ENCODE measurements around the gene IMPDH1. TPM values are rescaled to one million over a fixed set of nuclear protein-coding genes. Genes with fewer than 3 reads are reported as not detected.

IMPDH1 gene
- total and polyA plus RNA-seq, 2 donors (not counting 1 experiment from before 2014, with no cell fraction given), result 54.9 to 90.6 TPM

DNA sequence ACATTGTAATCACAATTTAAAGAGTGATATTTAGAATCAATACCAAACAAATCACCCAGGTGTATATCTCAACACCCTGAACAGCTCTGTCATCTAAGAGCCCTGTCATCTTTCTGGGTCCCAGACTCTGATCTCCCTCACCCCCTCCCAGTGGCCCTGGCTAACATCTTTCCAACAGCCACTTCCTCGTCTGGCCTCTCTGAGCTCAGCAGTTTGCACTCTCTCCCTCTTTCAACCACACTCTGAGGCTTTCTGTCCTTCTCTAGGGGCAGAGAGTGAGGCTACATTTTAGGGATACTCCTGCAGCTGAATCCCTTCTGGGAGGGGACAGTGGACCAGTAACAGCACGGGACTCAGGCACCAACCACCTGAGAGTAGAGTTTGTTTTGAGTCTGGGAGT is 31.1 kb downstream of the IMPDH1 start:
- no peak overlapping the region for H3K4me3 ChIP-seq (ENCODE audit: control extremely low read depth in 1 of 5, extremely low read depth in 1 of 5, insufficient read depth in 1 of 5, low read depth in 2 of 5, low read length in 4 of 5)
- H3K9ac ChIP-seq (ENCODE audit: low read length), result no peak overlapping the region
- ChIA-PET CTCF (interaction anchor here (2.4 kb wide), 1 partner anchor 9 kb away, joined by 6 read pairs; no protein-coding TSS in a partner anchor), POLR2A (no interaction called here)
- H3K27me3 ChIP-seq (replicated peaks in 1 of 4; ENCODE audit: control extremely low read depth in 1 of 4, control insufficient read depth in 3 of 4, insufficient read depth in 4 of 4, low read length in 3 of 4), result peaks cover 0 to 2% (median 0%) of the 10 kb centered on the region in 4 experiments
- no peaks in the 10 kb centered on the region for H3K79me2 ChIP-seq (ENCODE audit: control insufficient read depth, insufficient read depth, low read length)
- H4K20me1 ChIP-seq (ENCODE audit: control insufficient read depth, insufficient read depth, low read length, poor library complexity, severe bottlenecking), result no peaks in the 10 kb centered on the region
- H3K9me3 ChIP-seq (ENCODE audit: control extremely low read depth in 1 of 3, control insufficient read depth in 2 of 3, insufficient read depth in 1 of 3, low read length in 2 of 3), result no peaks in the 10 kb centered on the region
- TF ChIP-seq EZH2 (IDR thresholded peaks at IDR 0.05; ENCODE audit: borderline replicate concordance, insufficient read depth, low read depth, low read length, poor library complexity, severe bottlenecking), result no peak
- TF ChIP-seq, protein P1, sequence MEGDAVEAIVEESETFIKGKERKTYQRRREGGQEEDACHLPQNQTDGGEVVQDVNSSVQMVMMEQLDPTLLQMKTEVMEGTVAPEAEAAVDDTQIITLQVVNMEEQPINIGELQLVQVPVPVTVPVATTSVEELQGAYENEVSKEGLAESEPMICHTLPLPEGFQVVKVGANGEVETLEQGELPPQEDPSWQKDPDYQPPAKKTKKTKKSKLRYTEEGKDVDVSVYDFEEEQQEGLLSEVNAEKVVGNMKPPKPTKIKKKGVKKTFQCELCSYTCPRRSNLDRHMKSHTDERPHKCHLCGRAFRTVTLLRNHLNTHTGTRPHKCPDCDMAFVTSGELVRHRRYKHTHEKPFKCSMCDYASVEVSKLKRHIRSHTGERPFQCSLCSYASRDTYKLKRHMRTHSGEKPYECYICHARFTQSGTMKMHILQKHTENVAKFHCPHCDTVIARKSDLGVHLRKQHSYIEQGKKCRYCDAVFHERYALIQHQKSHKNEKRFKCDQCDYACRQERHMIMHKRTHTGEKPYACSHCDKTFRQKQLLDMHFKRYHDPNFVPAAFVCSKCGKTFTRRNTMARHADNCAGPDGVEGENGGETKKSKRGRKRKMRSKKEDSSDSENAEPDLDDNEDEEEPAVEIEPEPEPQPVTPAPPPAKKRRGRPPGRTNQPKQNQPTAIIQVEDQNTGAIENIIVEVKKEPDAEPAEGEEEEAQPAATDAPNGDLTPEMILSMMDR (IDR thresholded peaks at IDR 0.05), result no peak
- DNase-seq, result no peak
- H3K4me3 Mint-ChIP-seq, result no peak overlapping the region
- 30% methylated on average over 1 of the region's 2 CpGs for WGBS (ENCODE audit: insufficient coverage)
- H3K27me3 Mint-ChIP-seq, result peaks cover 13% of the 10 kb centered on the region
- no peak overlapping the region for H2AFZ ChIP-seq (ENCODE audit: insufficient read depth, low read depth, low read length, poor library complexity, severe bottlenecking)
- H3K4me2 ChIP-seq (replicated peaks; ENCODE audit: low read depth, low read length, poor library complexity, severe bottlenecking), result no peak overlapping the region
- H3K27ac Mint-ChIP-seq, result no peak overlapping the region
- intact Hi-C loops (cut with micrococcal nuclease), result no loop called here
- ATAC-seq (ENCODE audit: low read depth), result no peak
- no peaks in the 10 kb centered on the region for H3K36me3 ChIP-seq (replicated peaks in 1 of 2; ENCODE audit: control extremely low read depth in 1 of 2, control insufficient read depth in 1 of 2, extremely low read depth in 1 of 2, insufficient read depth in 2 of 2, low read length in 1 of 2)
- H3K27ac ChIP-seq (ENCODE audit: low read length in 2 of 2), result no peak overlapping the region
- no peaks in the 10 kb centered on the region for H3K4me1 ChIP-seq (ENCODE audit: control insufficient read depth in 2 of 2, insufficient read depth in 2 of 2, low read length in 2 of 2)
- no peaks in the 10 kb centered on the region for H3K4me1 Mint-ChIP-seq
- no peaks in the 10 kb centered on the region for H3K9me3 Mint-ChIP-seq (ENCODE audit: insufficient read depth)

GRCh38 chr7:128376077-128376476 is 33.7 kb downstream of the IMPDH1 start:
- no peaks in the 10 kb centered on the region for H3K4me1 ChIP-seq (ENCODE audit: control insufficient read depth in 2 of 2, insufficient read depth in 2 of 2, low read length in 2 of 2)

More at GRCh38 chr7:128376077-128376476, 33.7 kb downstream of the IMPDH1 start:
- Histone ChIP-seq H3K4me2 (replicated peaks; ENCODE audit: low read depth, low read length, poor library complexity, severe bottlenecking) (no peak overlapping the region), H3K9me3 (ENCODE audit: control extremely low read depth in 1 of 3, control insufficient read depth in 2 of 3, insufficient read depth in 1 of 3, low read length in 2 of 3) (no peaks in the 10 kb centered on the region), H2AFZ (ENCODE audit: insufficient read depth, low read depth, low read length, poor library complexity, severe bottlenecking) (no peak overlapping the region), H3K36me3 (replicated peaks in 1 of 2; ENCODE audit: control extremely low read depth in 1 of 2, control insufficient read depth in 1 of 2, extremely low read depth in 1 of 2, insufficient read depth in 2 of 2, low read length in 1 of 2) (no peaks in the 10 kb centered on the region), H4K20me1 (ENCODE audit: control insufficient read depth, insufficient read depth, low read length, poor library complexity, severe bottlenecking) (no peaks in the 10 kb centered on the region), H3K4me3 (ENCODE audit: control extremely low read depth in 1 of 5, extremely low read depth in 1 of 5, insufficient read depth in 1 of 5, low read depth in 2 of 5, low read length in 4 of 5) (no peak overlapping the region), H3K79me2 (ENCODE audit: control insufficient read depth, insufficient read depth, low read length) (no peaks in the 10 kb centered on the region), H3K9ac (ENCODE audit: low read length) (no peak overlapping the region), H3K27ac (ENCODE audit: low read length in 2 of 2) (no peak overlapping the region), H3K27me3 (replicated peaks in 1 of 4; ENCODE audit: control extremely low read depth in 1 of 4, control insufficient read depth in 3 of 4, insufficient read depth in 4 of 4, low read length in 3 of 4) (peaks cover 0 to 2% (median 0%) of the 10 kb centered on the region in 4 experiments)
- ATAC-seq (ENCODE audit: low read depth), result no peak
- Mint-ChIP-seq H3K9me3 (ENCODE audit: insufficient read depth) (no peaks in the 10 kb centered on the region), H3K4me3 (no peak overlapping the region), H3K4me1 (no peaks in the 10 kb centered on the region), H3K27me3 (peaks cover 16% of the 10 kb centered on the region), H3K27ac (no peak overlapping the region)
- intact Hi-C loops (cut with micrococcal nuclease), result no loop called here
- ChIA-PET CTCF (interaction anchor here (1.0 kb wide), 1 partner anchor 12 kb away, joined by 3 read pairs; no protein-coding TSS in a partner anchor), POLR2A (no interaction called here)
- no peak for TF ChIP-seq EZH2 (IDR thresholded peaks at IDR 0.05; ENCODE audit: borderline replicate concordance, insufficient read depth, low read depth, low read length, poor library complexity, severe bottlenecking)
- TF ChIP-seq, protein P1 (IDR thresholded peaks at IDR 0.05), result no peak
- 100% methylated on average over 1 of the region's 3 CpGs for WGBS (ENCODE audit: insufficient coverage)
- DNase-seq, result no peak

Data from B cell (primary cell).